ENCODE data around the gene ZKSCAN8.

- TF ChIP-seq POLR2A (IDR thresholded peaks at IDR 0.05): no peak
- no peak for TF ChIP-seq CTCF (IDR thresholded peaks at IDR 0.05)
These were observed 36.4 kb upstream of the ZKSCAN8 start for GRCh38 chr6:28105245-28105639.
